ENCODE measurements around the gene ITGA7. TPM values are rescaled to one million over a fixed set of nuclear protein-coding genes. Genes with fewer than 3 reads are reported as not detected.

ITGA7 gene
- polyA plus RNA-seq, 1 donor from 2014 or later: 13.5 TPM

- Histone ChIP-seq H2AFZ (ENCODE audit: low read depth, low read length) (no peak overlapping the region), H3K9me2 (ENCODE audit: insufficient read depth, low read length) (no peaks in the 10 kb centered on the region), H3K9ac (ENCODE audit: low read length) (no peak overlapping the region), H3K79me2 (replicated peaks; ENCODE audit: insufficient read depth, low read length) (peaks cover 7% of the 10 kb centered on the region), H3K4me2 (ENCODE audit: low read length) (no peak overlapping the region), H4K20me1 (ENCODE audit: insufficient read depth) (no peaks in the 10 kb centered on the region), H3K9me3 (ENCODE audit: low read length) (no peaks in the 10 kb centered on the region), H3K27ac (ENCODE audit: low read length) (no peak overlapping the region), H3F3A (ENCODE audit: insufficient read depth, low read length, poor library complexity, severe bottlenecking) (no peaks in the 10 kb centered on the region), H3K4me3 (ENCODE audit: low read length) (no peak overlapping the region), H3K36me3 (ENCODE audit: insufficient read depth, low read length) (no peaks in the 10 kb centered on the region), H3K27me3 (ENCODE audit: insufficient read depth, low read depth, low read length) (no peaks in the 10 kb centered on the region)
- TF ChIP-seq RAD21 (conservative IDR thresholded peaks at IDR 0.05): no peak
- TF ChIP-seq EZH2 (IDR thresholded peaks at IDR 0.05; ENCODE audit: borderline replicate concordance, insufficient read depth, low read length, poor library complexity, severe bottlenecking): no peak
- TF ChIP-seq, protein P1, sequence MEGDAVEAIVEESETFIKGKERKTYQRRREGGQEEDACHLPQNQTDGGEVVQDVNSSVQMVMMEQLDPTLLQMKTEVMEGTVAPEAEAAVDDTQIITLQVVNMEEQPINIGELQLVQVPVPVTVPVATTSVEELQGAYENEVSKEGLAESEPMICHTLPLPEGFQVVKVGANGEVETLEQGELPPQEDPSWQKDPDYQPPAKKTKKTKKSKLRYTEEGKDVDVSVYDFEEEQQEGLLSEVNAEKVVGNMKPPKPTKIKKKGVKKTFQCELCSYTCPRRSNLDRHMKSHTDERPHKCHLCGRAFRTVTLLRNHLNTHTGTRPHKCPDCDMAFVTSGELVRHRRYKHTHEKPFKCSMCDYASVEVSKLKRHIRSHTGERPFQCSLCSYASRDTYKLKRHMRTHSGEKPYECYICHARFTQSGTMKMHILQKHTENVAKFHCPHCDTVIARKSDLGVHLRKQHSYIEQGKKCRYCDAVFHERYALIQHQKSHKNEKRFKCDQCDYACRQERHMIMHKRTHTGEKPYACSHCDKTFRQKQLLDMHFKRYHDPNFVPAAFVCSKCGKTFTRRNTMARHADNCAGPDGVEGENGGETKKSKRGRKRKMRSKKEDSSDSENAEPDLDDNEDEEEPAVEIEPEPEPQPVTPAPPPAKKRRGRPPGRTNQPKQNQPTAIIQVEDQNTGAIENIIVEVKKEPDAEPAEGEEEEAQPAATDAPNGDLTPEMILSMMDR (IDR thresholded peaks at IDR 0.05; ENCODE audit: poor library complexity, severe bottlenecking): no peak
- TF ChIP-seq, protein P2, sequence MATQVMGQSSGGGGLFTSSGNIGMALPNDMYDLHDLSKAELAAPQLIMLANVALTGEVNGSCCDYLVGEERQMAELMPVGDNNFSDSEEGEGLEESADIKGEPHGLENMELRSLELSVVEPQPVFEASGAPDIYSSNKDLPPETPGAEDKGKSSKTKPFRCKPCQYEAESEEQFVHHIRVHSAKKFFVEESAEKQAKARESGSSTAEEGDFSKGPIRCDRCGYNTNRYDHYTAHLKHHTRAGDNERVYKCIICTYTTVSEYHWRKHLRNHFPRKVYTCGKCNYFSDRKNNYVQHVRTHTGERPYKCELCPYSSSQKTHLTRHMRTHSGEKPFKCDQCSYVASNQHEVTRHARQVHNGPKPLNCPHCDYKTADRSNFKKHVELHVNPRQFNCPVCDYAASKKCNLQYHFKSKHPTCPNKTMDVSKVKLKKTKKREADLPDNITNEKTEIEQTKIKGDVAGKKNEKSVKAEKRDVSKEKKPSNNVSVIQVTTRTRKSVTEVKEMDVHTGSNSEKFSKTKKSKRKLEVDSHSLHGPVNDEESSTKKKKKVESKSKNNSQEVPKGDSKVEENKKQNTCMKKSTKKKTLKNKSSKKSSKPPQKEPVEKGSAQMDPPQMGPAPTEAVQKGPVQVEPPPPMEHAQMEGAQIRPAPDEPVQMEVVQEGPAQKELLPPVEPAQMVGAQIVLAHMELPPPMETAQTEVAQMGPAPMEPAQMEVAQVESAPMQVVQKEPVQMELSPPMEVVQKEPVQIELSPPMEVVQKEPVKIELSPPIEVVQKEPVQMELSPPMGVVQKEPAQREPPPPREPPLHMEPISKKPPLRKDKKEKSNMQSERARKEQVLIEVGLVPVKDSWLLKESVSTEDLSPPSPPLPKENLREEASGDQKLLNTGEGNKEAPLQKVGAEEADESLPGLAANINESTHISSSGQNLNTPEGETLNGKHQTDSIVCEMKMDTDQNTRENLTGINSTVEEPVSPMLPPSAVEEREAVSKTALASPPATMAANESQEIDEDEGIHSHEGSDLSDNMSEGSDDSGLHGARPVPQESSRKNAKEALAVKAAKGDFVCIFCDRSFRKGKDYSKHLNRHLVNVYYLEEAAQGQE (IDR thresholded peaks at IDR 0.05; ENCODE audit: borderline replicate concordance): no peak
- no peak for TF ChIP-seq MXI1 (conservative IDR thresholded peaks at IDR 0.05; ENCODE audit: poor library complexity, severe bottlenecking)
- no peak for TF ChIP-seq POLR2AphosphoS5 (IDR thresholded peaks at IDR 0.05)
- no peak for TF ChIP-seq SMC3 (conservative IDR thresholded peaks at IDR 0.05; ENCODE audit: poor library complexity)
- TF ChIP-seq EP300 (conservative IDR thresholded peaks at IDR 0.05; ENCODE audit: poor library complexity, severe bottlenecking): no peak
- no peak for TF ChIP-seq TAF1 (IDR thresholded peaks at IDR 0.05; ENCODE audit: low read depth)
These were observed 10.3 kb upstream of the ITGA7 start for GRCh38 chr12:55718015-55718414.

- H3K9me2 ChIP-seq (ENCODE audit: insufficient read depth, low read length): no peaks in the 10 kb centered on the region
- no peaks in the 10 kb centered on the region for H3K27me3 ChIP-seq (ENCODE audit: insufficient read depth, low read depth, low read length)
- H3K4me2 ChIP-seq (ENCODE audit: low read length): peak overlapping the region; percentile 65
- H3K36me3 ChIP-seq (ENCODE audit: insufficient read depth, low read length): no peaks in the 10 kb centered on the region
- H3K9me3 ChIP-seq (ENCODE audit: low read length): no peaks in the 10 kb centered on the region
- peaks cover 7% of the 10 kb centered on the region for H3K79me2 ChIP-seq (replicated peaks; ENCODE audit: insufficient read depth, low read length)
- H3K4me3 ChIP-seq (ENCODE audit: low read length): peak overlapping the region; percentile 80
- H3F3A ChIP-seq (ENCODE audit: insufficient read depth, low read length, poor library complexity, severe bottlenecking): no peaks in the 10 kb centered on the region
- TF ChIP-seq RAD21 (conservative IDR thresholded peaks at IDR 0.05) (no peak), POLR2AphosphoS5 (IDR thresholded peaks at IDR 0.05) (no peak), TAF1 (IDR thresholded peaks at IDR 0.05; ENCODE audit: low read depth) (no peak), EP300 (conservative IDR thresholded peaks at IDR 0.05; ENCODE audit: poor library complexity, severe bottlenecking) (no peak), SMC3 (conservative IDR thresholded peaks at IDR 0.05; ENCODE audit: poor library complexity) (no peak), MXI1 (conservative IDR thresholded peaks at IDR 0.05; ENCODE audit: poor library complexity, severe bottlenecking) (no peak), EZH2 (IDR thresholded peaks at IDR 0.05; ENCODE audit: borderline replicate concordance, insufficient read depth, low read length, poor library complexity, severe bottlenecking) (no peak)
- TF ChIP-seq, protein P2 (IDR thresholded peaks at IDR 0.05; ENCODE audit: borderline replicate concordance): no peak
- TF ChIP-seq, protein P1 (IDR thresholded peaks at IDR 0.05; ENCODE audit: poor library complexity, severe bottlenecking): no peak
- H3K27ac ChIP-seq (ENCODE audit: low read length): no peak overlapping the region
- H4K20me1 ChIP-seq (ENCODE audit: insufficient read depth): no peaks in the 10 kb centered on the region
- peak overlapping the region; percentile 83 for H3K9ac ChIP-seq (ENCODE audit: low read length)
- no peak overlapping the region for H2AFZ ChIP-seq (ENCODE audit: low read depth, low read length)
These were observed 9.6 kb upstream of the ITGA7 start for GRCh38 chr12:55717011-55718007.

Measured in neural cell (in vitro differentiated cells).